ENCODE measurements around the gene ZNF700. TPM values are rescaled to one million over a fixed set of nuclear protein-coding genes. Genes with fewer than 3 reads are reported as not detected.

The ZNF700 gene
- total and polyA plus RNA-seq, 9 of the 15 experiments (the other 6 are each of a cell fraction or from before 2014, with no cell fraction given): 10.3 to 24.7 (median 14.1) TPM

- 3% methylated on average over 46 of the region's 56 CpGs for WGBS (ENCODE audit: insufficient coverage, low coverage, missing lambda C conversion rate)
- ChIA-PET CTCF (ENCODE audit: low intra/inter-chr PET ratio) (no interaction called here), POLR2A (interaction anchor here (0.5 to 0.6 kb wide), 3 partner anchors 13 to 246 kb away, joined by 3 to 5 read pairs (median 3); no protein-coding TSS in a partner anchor)
- Histone ChIP-seq H2AFZ (ENCODE audit: low read depth, low read length) (peak within 1 kb of the TSS; percentile 95), H3K4me3 (peak within 1 kb of the TSS; percentile 59), H3K36me3 (ENCODE audit: control insufficient read depth, insufficient read depth, low read length) (no peaks in the 10 kb centered on the region), H3K9me3 (replicated peaks; ENCODE audit: control insufficient read depth, insufficient read depth, low read depth, low read length) (no peaks in the 10 kb centered on the region; the same call in 1 of the 2 replicates), H3K27me3 (ENCODE audit: control insufficient read depth in 2 of 2, insufficient read depth in 2 of 2, low read length in 2 of 2) (no peaks in the 10 kb centered on the region), H3K27ac (ENCODE audit: extremely low read depth, low read depth, low read length) (peak within 1 kb of the TSS; percentile 63), H3K4me2 (ENCODE audit: insufficient read depth, low read length) (peak within 1 kb of the TSS; percentile 84), H3K79me2 (ENCODE audit: control insufficient read depth, insufficient read depth, low read length) (no peaks in the 10 kb centered on the region), H4K20me1 (replicated peaks; ENCODE audit: control insufficient read depth, insufficient read depth, low read length) (no peaks in the 10 kb centered on the region), H3K9ac (ENCODE audit: insufficient read depth in 1 of 2, low read depth in 2 of 2, low read length in 2 of 2) (peak within 1 kb of the TSS; percentile 65 to 97), H3K9me1 (ENCODE audit: control insufficient read depth, insufficient read depth, low read length) (no peaks in the 10 kb centered on the region), H3K4me1 (replicated peaks in 1 of 2; ENCODE audit: control insufficient read depth in 2 of 2, insufficient read depth in 2 of 2, low read length in 2 of 2) (peaks cover 9 to 21% of the 10 kb centered on the region in 2 experiments; a peak in 4 of 5 replicates)
- ATAC-seq: peak; percentile 97
- peak; percentile 77 for FAIRE-seq
- peak; percentile 84 to 90 (median 88) for DNase-seq (ENCODE audit: extremely low read depth in 1 of 4, low spot score in 3 of 4)
- in situ Hi-C loops (cut with MboI) (loop anchor here (5.0 kb wide), 1 partner anchor 104 kb away; no protein-coding TSS in a partner anchor), intact Hi-C loops (cut with micrococcal nuclease) (loop anchor here (2.0 kb wide), 1 partner anchor 253 kb away; the partner anchor contains the start of gene ZNF20)
- BruUV-seq (replicated peaks): TSS peak; percentile 54
- TF ChIP-seq RBFOX2 (IDR thresholded peaks at IDR 0.05; ENCODE audit: low read depth, low read length) (peak; percentile 79), TAF1 (IDR thresholded peaks at IDR 0.05; ENCODE audit: control insufficient read depth, extremely low read depth, insufficient read depth, low read length, severe bottlenecking) (peak; percentile 14), EP400 (IDR thresholded peaks at IDR 0.05) (peak; percentile 58), CHD1 (IDR thresholded peaks at IDR 0.05; ENCODE audit: low read length) (peak; percentile 52), YY1 (IDR thresholded peaks at IDR 0.05; ENCODE audit: borderline replicate concordance in 1 of 3, control insufficient read depth in 1 of 3, extremely low read depth in 1 of 3, insufficient read depth in 3 of 3, insufficient read length in 1 of 3, insufficient replicate concordance in 2 of 3, low read depth in 1 of 3, low read length in 2 of 3) (peak in 1 of 3 experiments; percentile 37), PTBP1 (IDR thresholded peaks at IDR 0.05; ENCODE audit: low read depth, low read length) (no peak), TFAP4 (CRISPR knock-in tag; IDR thresholded peaks at IDR 0.05; ENCODE audit: borderline replicate concordance) (peak; percentile 47; the same call in 1 of the 2 replicates)
Measured at GRCh38 chr19:11887611-11888531, 37.0 kb upstream of the ZNF700 start, which contains the start of gene ZNF69. Gene ZNF69 (plus strand): TSS chr19:11887782. CDS start chr19:11887924, 142 bp downstream.
